Amniotic stem cell (primary cell): Measurements from ENCODE around the gene NXPE4.

Experiments
- DNase-seq: peaks from one replicate; lab custom pipeline; 2025; lab: John Stamatoyannopoulos, UW

NXPE4 gene

GRCh38 chr11:114559425-114560310 lies 35.9 kb downstream of the NXPE4 start, which contains the start of gene NXPE1:
Gene NXPE1, minus strand, starts transcription at chr11:114559881. Its CDS starts 8,680 bp downstream, at chr11:114551201.
- DNase-seq: no peak

GRCh38 chr11:114556135-114556534 lies 39.5 kb downstream of the NXPE4 start:
- no peak for DNase-seq

GRCh38 chr11:114553642-114554041 lies 41.9 kb downstream of the NXPE4 start:
- DNase-seq: no peak

GRCh38 chr11:114551060-114551459 lies 44.5 kb downstream of the NXPE4 start:
- DNase-seq: no peak

GRCh38 chr11:114525682-114526081 lies 69.9 kb downstream of the NXPE4 start:
- no peak for DNase-seq

- DNase-seq: no peak
These were observed 71.5 kb downstream of the NXPE4 start for GRCh38 chr11:114524122-114524521.

- no peak for DNase-seq
These were observed 72.8 kb downstream of the NXPE4 start for GRCh38 chr11:114522818-114523217.
